HT-29 (cell line): ENCODE results near the gene SECISBP2L. TPM values are rescaled to one million over a fixed set of nuclear protein-coding genes. Genes with fewer than 3 reads are reported as not detected.
A peak's percentile ranks its signal among the peaks of the same experiment; 100 is the strongest.

ENCODE experiments used
- DNase-seq: peaks from one replicate; pipeline ENCODE4 v3.0.0-alpha.2; 2015; ENCODE audit warnings: low spot score
- total RNA-seq: library from RNA; depleted of rRNA; stranded (reverse); fragments of >200 nt; shearing (Covaris generic); gene quantifications from 2 replicates; pipeline ENCODE4 v1.2.3, GENCODE V29; 2014

The SECISBP2L gene
- total RNA-seq, 1 experiment from 2014 or later, result 6.4 TPM

GRCh38 chr15:49060710-49061495, 14.7 kb upstream of the SECISBP2L start:
- no peak for DNase-seq

GRCh38 chr15:49059491-49059890, 13.2 kb upstream of the SECISBP2L start:
- no peak for DNase-seq

GRCh38 chr15:49058559-49058958, 12.3 kb upstream of the SECISBP2L start:
- no peak for DNase-seq

GRCh38 chr15:49055630-49056029, 9.4 kb upstream of the SECISBP2L start:
- DNase-seq, result no peak

GRCh38 chr15:49052662-49053061, 6.4 kb upstream of the SECISBP2L start:
- no peak for DNase-seq

- DNase-seq, result no peak
These were observed 1.2 kb upstream of the SECISBP2L start for GRCh38 chr15:49047456-49047855.

GRCh38 chr15:49045751-49046219, 461 bp downstream of the SECISBP2L start:
- peak; percentile 68 for DNase-seq

- peak; percentile 33 for DNase-seq
These were observed 1.3 kb downstream of the SECISBP2L start for GRCh38 chr15:49044766-49045606.

GRCh38 chr15:49044002-49044401, 2.2 kb downstream of the SECISBP2L start:
- DNase-seq, result no peak

GRCh38 chr15:49042165-49042564, 4.1 kb downstream of the SECISBP2L start:
- no peak for DNase-seq

- DNase-seq, result no peak
These were observed 4.8 kb downstream of the SECISBP2L start for GRCh38 chr15:49041426-49041825.

- no peak for DNase-seq
These were observed 6.1 kb downstream of the SECISBP2L start for GRCh38 chr15:49040151-49040550.

GRCh38 chr15:49038382-49038781, 7.9 kb downstream of the SECISBP2L start:
- DNase-seq, result no peak

- DNase-seq, result no peak
These were observed 8.7 kb downstream of the SECISBP2L start for GRCh38 chr15:49037546-49037940.

GRCh38 chr15:49036650-49037545, 9.3 kb downstream of the SECISBP2L start:
- peak; percentile 10 for DNase-seq

GRCh38 chr15:49035825-49036224, 10.4 kb downstream of the SECISBP2L start:
- peak; percentile 26 for DNase-seq

- no peak for DNase-seq
These were observed 13.6 kb downstream of the SECISBP2L start for GRCh38 chr15:49032601-49033145.

GRCh38 chr15:49031804-49032203, 14.4 kb downstream of the SECISBP2L start:
- DNase-seq, result no peak

- DNase-seq, result no peak
These were observed 19.5 kb downstream of the SECISBP2L start for GRCh38 chr15:49026700-49027099.

- DNase-seq, result no peak
These were observed 21.4 kb downstream of the SECISBP2L start for GRCh38 chr15:49024840-49025239.

GRCh38 chr15:49023354-49023753, 22.9 kb downstream of the SECISBP2L start:
- DNase-seq, result no peak
